ENCODE measurements around the gene RNU1-1. TPM values are rescaled to one million over a fixed set of nuclear protein-coding genes. Genes with fewer than 3 reads are reported as not detected.
A peak's percentile ranks its signal among the peaks of the same experiment; 100 is the strongest.
"Not testable (repeated sequence)": the region's sequence is repeated elsewhere in the genome, so short reads cannot be mapped to it uniquely, and the experiment has no call there.

RNU1-1 gene
- total RNA-seq, 1 experiment from 2014 or later: 1,197 TPM

DNA sequence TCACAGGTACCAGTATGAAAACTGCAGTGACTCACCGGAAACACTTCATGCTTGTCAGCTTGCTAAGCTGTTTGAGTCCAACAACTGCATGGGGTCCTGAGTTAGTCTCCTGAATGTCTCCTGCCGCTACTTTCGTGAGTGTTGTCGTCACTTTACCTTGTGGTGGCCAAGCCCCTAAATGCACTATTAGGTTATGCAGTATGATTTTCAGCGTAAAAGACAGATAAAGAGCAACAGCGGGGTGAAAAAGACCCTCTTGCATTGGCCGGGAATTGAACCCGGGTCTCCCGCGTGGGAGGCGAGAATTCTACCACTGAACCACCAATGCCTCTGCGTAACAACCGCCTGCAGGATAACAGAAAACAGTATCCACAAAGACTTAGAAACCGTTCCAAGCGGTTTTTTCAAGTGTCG is 31.6 kb upstream of the RNU1-1 start:
- DNase-seq (ENCODE audit: low spot score): peak; percentile 59
- H3K4me3 Mint-ChIP-seq: peak overlapping the region; percentile 54
- H3K36me3 Mint-ChIP-seq; H3K9me3 Mint-ChIP-seq; H3K27me3 Mint-ChIP-seq (ENCODE audit: low read depth); CTCF ChIA-PET; POLR2A ChIA-PET; H3K27ac Mint-ChIP-seq; H3K4me1 Mint-ChIP-seq: not testable (repeated sequence)
- peak; percentile 18; the same call in 1 of the 2 replicates for TF ChIP-seq GABPB1 (CRISPR knock-in tag; IDR thresholded peaks at IDR 0.05)
- ATAC-seq: peak; percentile 88

GRCh38 chr1:16540421-16540893 is 26.4 kb upstream of the RNU1-1 start:
- POLR2A ChIA-PET; ATAC-seq; DNase-seq (ENCODE audit: low spot score); CTCF ChIA-PET; H3K9me3 Mint-ChIP-seq; H3K4me3 Mint-ChIP-seq; H3K36me3 Mint-ChIP-seq: not testable (repeated sequence)
- Mint-ChIP-seq H3K4me1 (peaks cover 18% of the 10 kb centered on the region), H3K27me3 (ENCODE audit: low read depth) (peaks cover 15% of the 10 kb centered on the region), H3K27ac (peak overlapping the region; percentile 70; the same call in 1 of the 2 replicates)

DNA sequence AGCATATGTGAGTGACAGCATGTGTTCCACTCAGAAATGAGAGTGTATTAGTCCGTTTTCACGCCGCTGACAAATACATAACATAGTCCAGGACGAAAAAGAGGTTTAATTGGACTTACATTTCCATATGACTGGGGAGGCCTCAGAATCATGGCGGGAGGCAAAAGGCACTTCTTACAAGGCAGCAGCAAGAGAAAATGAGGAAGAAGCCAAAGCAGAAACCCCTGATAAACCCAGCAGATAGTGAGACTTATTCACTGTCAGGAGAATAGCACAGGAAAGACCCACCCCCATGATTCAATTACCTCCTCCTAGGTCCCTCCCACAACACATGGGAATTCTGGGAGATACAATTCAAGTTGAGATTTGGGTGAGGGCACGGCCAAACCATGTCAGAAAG is 23.4 kb upstream of the RNU1-1 start:
- DNase-seq (ENCODE audit: low spot score); ATAC-seq; H3K27ac Mint-ChIP-seq; H3K36me3 Mint-ChIP-seq; CTCF ChIA-PET; POLR2A ChIA-PET; H3K9me3 Mint-ChIP-seq: not testable (repeated sequence)
- peaks cover 25% of the 10 kb centered on the region for H3K4me1 Mint-ChIP-seq
- H3K27me3 Mint-ChIP-seq (ENCODE audit: low read depth): peaks cover 39% of the 10 kb centered on the region
- peak overlapping the region; percentile 14; the same call in 1 of the 2 replicates for H3K4me3 Mint-ChIP-seq

GRCh38 chr1:16536796-16537195 is 22.7 kb upstream of the RNU1-1 start:
- CTCF ChIA-PET, H3K9me3 Mint-ChIP-seq: not testable (repeated sequence)
- H3K27me3 Mint-ChIP-seq (ENCODE audit: low read depth): peaks cover 46% of the 10 kb centered on the region

GRCh38 chr1:16535898-16536297 is 21.8 kb upstream of the RNU1-1 start:
- DNase-seq (ENCODE audit: low spot score); CTCF ChIA-PET; POLR2A ChIA-PET; H3K36me3 Mint-ChIP-seq; ATAC-seq; H3K9me3 Mint-ChIP-seq; H3K27ac Mint-ChIP-seq: not testable (repeated sequence)
- H3K27me3 Mint-ChIP-seq (ENCODE audit: low read depth): peaks cover 52% of the 10 kb centered on the region
- H3K4me1 Mint-ChIP-seq: peaks cover 32% of the 10 kb centered on the region
- H3K4me3 Mint-ChIP-seq: peak overlapping the region; percentile 91

More at GRCh38 chr1:16536796-16537195, 22.7 kb upstream of the RNU1-1 start:
- peaks cover 30% of the 10 kb centered on the region for H3K4me1 Mint-ChIP-seq
- ATAC-seq; DNase-seq (ENCODE audit: low spot score); H3K36me3 Mint-ChIP-seq; H3K27ac Mint-ChIP-seq; POLR2A ChIA-PET: not testable (repeated sequence)
- H3K4me3 Mint-ChIP-seq: peak overlapping the region; percentile 91

DNA sequence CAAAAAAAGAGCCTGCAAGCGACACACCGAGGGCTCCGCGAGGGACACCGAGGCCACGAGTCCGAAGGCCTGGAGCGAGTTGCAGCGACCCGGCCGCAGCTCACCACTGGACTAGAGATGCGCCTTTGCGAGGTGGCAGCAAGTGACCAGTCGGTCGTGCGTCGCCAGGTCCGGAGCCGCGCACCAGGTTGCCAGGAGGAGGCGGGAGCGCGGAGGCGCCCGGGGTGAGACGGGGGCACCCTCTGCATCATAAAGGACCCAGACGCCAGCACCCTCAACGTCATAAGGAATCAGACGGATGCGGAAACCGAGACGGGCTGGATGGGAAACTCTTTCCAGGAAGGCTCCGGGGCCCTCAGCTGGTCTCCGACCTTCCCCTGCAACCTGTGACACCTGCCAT is 21.4 kb upstream of the RNU1-1 start:
- H3K36me3 Mint-ChIP-seq, POLR2A ChIA-PET, ATAC-seq, H3K27ac Mint-ChIP-seq, H3K9me3 Mint-ChIP-seq: not testable (repeated sequence)
- H3K4me3 Mint-ChIP-seq: peak overlapping the region; percentile 91
- TF ChIP-seq HMGXB4 (CRISPR knock-in tag; IDR thresholded peaks at IDR 0.05): peak; percentile 53; the same call in 1 of the 2 replicates
- H3K27me3 Mint-ChIP-seq (ENCODE audit: low read depth): peaks cover 52% of the 10 kb centered on the region
- peaks cover 32% of the 10 kb centered on the region for H3K4me1 Mint-ChIP-seq
- CTCF ChIA-PET: interaction anchor here (1.1 kb wide), 1 partner anchor 85 kb away, joined by 3 read pairs; no protein-coding TSS in a partner anchor
- DNase-seq (ENCODE audit: low spot score): peak; percentile 55

DNA sequence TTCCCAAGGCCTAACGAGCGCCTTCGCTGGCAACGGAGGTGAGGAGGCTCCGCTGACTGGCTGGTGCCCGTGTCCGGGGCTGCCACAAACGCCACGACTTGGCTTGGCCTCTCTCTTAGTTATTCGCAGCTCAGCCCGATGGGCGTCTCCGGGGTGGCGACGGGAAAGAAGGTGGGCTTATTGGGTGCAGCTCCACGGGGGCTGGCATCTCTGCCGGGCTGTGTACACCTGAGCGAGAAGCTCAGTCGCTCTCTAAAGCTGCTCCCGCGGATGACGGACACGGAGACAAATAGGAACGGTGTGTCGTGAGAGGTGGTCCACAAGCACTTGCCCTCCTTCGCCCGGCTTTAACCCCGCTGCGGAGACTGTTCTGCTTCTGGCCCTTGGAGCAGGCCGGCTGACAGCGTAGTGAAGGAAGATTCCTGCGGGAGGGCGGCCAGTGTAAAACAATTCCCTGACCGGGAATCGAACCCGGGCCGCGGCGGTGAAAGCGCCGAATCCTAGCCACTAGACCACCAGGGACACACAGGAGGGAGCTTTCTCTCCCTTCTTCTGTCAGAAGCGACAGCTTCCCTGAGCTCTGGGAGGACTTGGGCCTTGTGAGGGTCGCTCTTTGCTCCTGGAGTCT is 20.9 kb upstream of the RNU1-1 start:
- DNase-seq (ENCODE audit: low spot score): peak; percentile 99
- peak overlapping the region; percentile 91 for H3K27ac Mint-ChIP-seq
- H3K4me1 Mint-ChIP-seq: peaks cover 30% of the 10 kb centered on the region
- TF ChIP-seq HMGXB4 (CRISPR knock-in tag; IDR thresholded peaks at IDR 0.05): peak; percentile 47; the same call in 1 of the 2 replicates
- TF ChIP-seq ZNF423 (CRISPR knock-in tag; IDR thresholded peaks at IDR 0.05): peak; percentile 19; the same call in 1 of the 2 replicates
- H3K27me3 Mint-ChIP-seq (ENCODE audit: low read depth): peaks cover 52% of the 10 kb centered on the region
- POLR2A ChIA-PET, H3K36me3 Mint-ChIP-seq, H3K9me3 Mint-ChIP-seq: not testable (repeated sequence)
- CTCF ChIA-PET: interaction anchor here (1.1 kb wide), 1 partner anchor 86 kb away, joined by 3 read pairs; no protein-coding TSS in a partner anchor
- peak overlapping the region; percentile 91 for H3K4me3 Mint-ChIP-seq
- ATAC-seq: peak; percentile 92

- POLR2A ChIA-PET; H3K9me3 Mint-ChIP-seq; ATAC-seq; DNase-seq (ENCODE audit: low spot score); H3K36me3 Mint-ChIP-seq; H3K27ac Mint-ChIP-seq: not testable (repeated sequence)
- CTCF ChIA-PET: interaction anchor here (1.1 kb wide), 1 partner anchor 87 kb away, joined by 3 read pairs; no protein-coding TSS in a partner anchor
- H3K4me1 Mint-ChIP-seq: peaks cover 30% of the 10 kb centered on the region
- peak overlapping the region; percentile 91 for H3K4me3 Mint-ChIP-seq
- H3K27me3 Mint-ChIP-seq (ENCODE audit: low read depth): peaks cover 52% of the 10 kb centered on the region
Observed at GRCh38 chr1:16534239-16534828, 20.2 kb upstream of the RNU1-1 start.

All from WTC11 (cell line).